RWPE2 (cell line): ENCODE results near the gene FAM219A.
A peak's percentile ranks its signal among the peaks of the same experiment; 100 is the strongest.

Source experiments
- ATAC-seq: fragments of 200-7000 bp; cut with Tn5 transposase; 3 replicates; pipeline ENCODE4 v1.9.1; 2021; ENCODE audit warnings: low read depth
- DNase-seq: peaks from one replicate; pipeline ENCODE4 v3.0.0-alpha.2; 2020; ENCODE audit warnings: low spot score
- H3K27ac ChIP-seq: fragments of 450-650 bp; 2 replicates; pipeline ENCODE4 v1.5.1; 2017; ENCODE audit warnings: mild to moderate bottlenecking; ENCODE audit not compliant: poor library complexity, severe bottlenecking
- H3K27me3 ChIP-seq: fragments of 250-450 bp; sonication (Bioruptor Pico); 2 replicates; pipeline ENCODE4 v1.5.1; 2021; ENCODE audit warnings: mild to moderate bottlenecking, moderate library complexity; ENCODE audit not compliant: insufficient read depth, poor library complexity, severe bottlenecking
- H3K36me3 ChIP-seq: fragments of 250-450 bp; sonication (Bioruptor Pico); 2 replicates; pipeline ENCODE4 v1.5.1; 2020; ENCODE audit warnings: low read depth, mild to moderate bottlenecking, moderate library complexity
- H3K4me1 ChIP-seq: fragments of 250-450 bp; sonication (Bioruptor Pico); 2 replicates; pipeline ENCODE4 v1.5.1; 2021; ENCODE audit warnings: mild to moderate bottlenecking, moderate library complexity; ENCODE audit not compliant: insufficient read depth, poor library complexity, severe bottlenecking
- H3K4me3 ChIP-seq: fragments of 250-450 bp; sonication (Bioruptor Pico); 2 replicates; pipeline ENCODE4 v1.5.1; 2021; ENCODE audit warnings: mild to moderate bottlenecking, moderate library complexity; ENCODE audit not compliant: severe bottlenecking
- H3K9me3 ChIP-seq: fragments of 250-450 bp; sonication (Bioruptor Pico); 2 replicates; pipeline ENCODE4 v1.5.1; 2021; ENCODE audit warnings: mild to moderate bottlenecking, moderate library complexity; ENCODE audit not compliant: severe bottlenecking
- CTCF ChIP-seq: fragments of 450-650 bp; IDR thresholded peaks from one replicate; pipeline ENCODE4 v1.5.1; 2017; ENCODE audit warnings: mild to moderate bottlenecking, moderate library complexity; ENCODE audit not compliant: poor library complexity, severe bottlenecking

FAM219A gene

DNA sequence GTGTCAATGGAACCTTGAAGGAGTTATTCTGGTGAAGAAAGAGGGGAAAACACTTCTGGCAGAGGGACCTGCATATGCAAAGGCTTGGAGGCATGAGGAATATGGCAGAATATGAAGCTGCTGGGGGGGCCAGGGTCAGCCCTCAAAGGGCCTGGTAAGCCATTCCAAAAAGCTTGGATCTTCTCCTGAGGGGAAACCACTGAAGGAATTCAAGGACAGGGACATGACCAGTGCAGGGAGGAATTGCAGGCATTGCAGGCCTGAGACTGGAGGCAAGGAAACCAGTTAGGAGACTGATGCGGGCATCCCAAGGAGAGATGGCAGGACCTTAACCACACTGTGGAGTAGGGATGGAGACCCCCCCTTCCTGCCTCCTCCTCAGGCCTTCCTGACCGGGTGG, 43.0 kb upstream of the FAM219A start:
- Histone ChIP-seq H3K27ac (no peak overlapping the region), H3K4me1 (no peaks in the 10 kb centered on the region), H3K9me3 (no peaks in the 10 kb centered on the region), H3K36me3 (no peaks in the 10 kb centered on the region), H3K27me3 (no peaks in the 10 kb centered on the region), H3K4me3 (no peak overlapping the region)
- no peak for TF ChIP-seq CTCF
- ATAC-seq (no peak), DNase-seq (no peak)

- ATAC-seq, result peak; percentile 48; the same call in 2 of the 3 replicates
- Histone ChIP-seq H3K36me3 (no peaks in the 10 kb centered on the region), H3K9me3 (no peaks in the 10 kb centered on the region), H3K27me3 (no peaks in the 10 kb centered on the region), H3K4me1 (no peaks in the 10 kb centered on the region), H3K4me3 (no peak overlapping the region), H3K27ac (no peak overlapping the region)
- TF ChIP-seq CTCF, result peak; percentile 95
- no peak for DNase-seq
Measured at GRCh38 chr9:34500623-34501267, 42.4 kb upstream of the FAM219A start.

- DNase-seq (no peak), ATAC-seq (peak; percentile 28; the same call in 1 of the 3 replicates)
- H3K27me3 ChIP-seq, result no peaks in the 10 kb centered on the region
- no peaks in the 10 kb centered on the region for H3K9me3 ChIP-seq
- no peak for TF ChIP-seq CTCF
- no peaks in the 10 kb centered on the region for H3K36me3 ChIP-seq
- no peaks in the 10 kb centered on the region for H3K4me1 ChIP-seq
- H3K27ac ChIP-seq, result no peak overlapping the region
- H3K4me3 ChIP-seq, result no peak overlapping the region
Measured at GRCh38 chr9:34499076-34499475, 40.7 kb upstream of the FAM219A start.

DNA sequence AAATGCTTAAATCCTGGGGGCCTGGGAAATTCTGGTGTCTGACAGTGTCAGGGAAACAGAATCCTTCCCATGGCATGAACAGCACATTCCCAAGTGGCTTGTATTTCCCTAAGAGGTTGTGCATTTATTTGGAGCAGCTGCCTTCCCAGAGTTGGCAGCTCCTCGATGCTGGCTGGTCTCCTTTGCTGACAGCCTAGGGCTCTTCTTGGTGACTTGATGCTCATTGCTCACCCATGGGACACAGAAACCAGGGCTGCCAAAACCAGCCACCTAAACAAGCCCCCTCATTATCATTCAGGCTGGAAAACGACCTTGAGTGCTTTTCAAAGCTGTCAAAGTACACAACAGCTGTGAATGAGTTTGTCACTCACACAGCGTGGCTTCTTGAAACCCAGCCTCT, 40.2 kb upstream of the FAM219A start:
- no peak for TF ChIP-seq CTCF
- no peak for ATAC-seq
- H3K9me3 ChIP-seq, result no peaks in the 10 kb centered on the region
- H3K4me3 ChIP-seq, result no peak overlapping the region
- no peak overlapping the region for H3K27ac ChIP-seq
- no peaks in the 10 kb centered on the region for H3K27me3 ChIP-seq
- DNase-seq, result no peak
- no peaks in the 10 kb centered on the region for H3K36me3 ChIP-seq
- H3K4me1 ChIP-seq, result no peaks in the 10 kb centered on the region

GRCh38 chr9:34496149-34496712, 37.9 kb upstream of the FAM219A start:
- TF ChIP-seq CTCF, result no peak
- no peaks in the 10 kb centered on the region for H3K9me3 ChIP-seq
- H3K4me3 ChIP-seq, result no peak overlapping the region
- no peaks in the 10 kb centered on the region for H3K4me1 ChIP-seq
- H3K36me3 ChIP-seq, result no peaks in the 10 kb centered on the region
- DNase-seq (no peak), ATAC-seq (no peak)
- no peaks in the 10 kb centered on the region for H3K27me3 ChIP-seq
- H3K27ac ChIP-seq, result no peak overlapping the region
